LNCAP (cell line): ENCODE measurements around the gene CYB5A.

ENCODE experiments used
- TF ChIP-seq, protein P1 (sequence below): fragments of 450-650 bp; IDR thresholded peaks from 2 replicates; pipeline ENCODE4 v1.5.1; 2017; ENCODE audit warnings: mild to moderate bottlenecking

Gene CYB5A

DNA sequence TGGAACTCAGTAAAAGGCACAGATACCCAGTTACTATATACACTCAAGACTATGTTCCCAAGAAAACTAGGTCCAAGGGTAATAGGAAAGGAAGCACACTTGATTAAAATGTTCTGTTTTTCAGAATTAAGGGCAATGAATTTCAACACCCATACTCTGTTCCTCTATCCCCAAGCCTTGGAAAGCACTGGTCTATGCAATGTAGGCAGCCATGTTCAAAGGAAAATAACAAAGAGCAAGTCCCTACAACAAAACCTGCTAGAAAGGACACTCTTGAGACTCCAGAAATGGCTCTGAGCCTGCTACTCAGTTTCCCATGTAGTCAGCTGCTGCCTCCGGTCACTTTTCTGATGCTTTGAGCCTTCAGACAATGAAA, 6.8 kb downstream of the CYB5A start:
- TF ChIP-seq, protein P1, sequence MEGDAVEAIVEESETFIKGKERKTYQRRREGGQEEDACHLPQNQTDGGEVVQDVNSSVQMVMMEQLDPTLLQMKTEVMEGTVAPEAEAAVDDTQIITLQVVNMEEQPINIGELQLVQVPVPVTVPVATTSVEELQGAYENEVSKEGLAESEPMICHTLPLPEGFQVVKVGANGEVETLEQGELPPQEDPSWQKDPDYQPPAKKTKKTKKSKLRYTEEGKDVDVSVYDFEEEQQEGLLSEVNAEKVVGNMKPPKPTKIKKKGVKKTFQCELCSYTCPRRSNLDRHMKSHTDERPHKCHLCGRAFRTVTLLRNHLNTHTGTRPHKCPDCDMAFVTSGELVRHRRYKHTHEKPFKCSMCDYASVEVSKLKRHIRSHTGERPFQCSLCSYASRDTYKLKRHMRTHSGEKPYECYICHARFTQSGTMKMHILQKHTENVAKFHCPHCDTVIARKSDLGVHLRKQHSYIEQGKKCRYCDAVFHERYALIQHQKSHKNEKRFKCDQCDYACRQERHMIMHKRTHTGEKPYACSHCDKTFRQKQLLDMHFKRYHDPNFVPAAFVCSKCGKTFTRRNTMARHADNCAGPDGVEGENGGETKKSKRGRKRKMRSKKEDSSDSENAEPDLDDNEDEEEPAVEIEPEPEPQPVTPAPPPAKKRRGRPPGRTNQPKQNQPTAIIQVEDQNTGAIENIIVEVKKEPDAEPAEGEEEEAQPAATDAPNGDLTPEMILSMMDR: no peak

GRCh38 chr18:74284191-74284979, 7.4 kb downstream of the CYB5A start:
- TF ChIP-seq, protein P1: no peak

DNA sequence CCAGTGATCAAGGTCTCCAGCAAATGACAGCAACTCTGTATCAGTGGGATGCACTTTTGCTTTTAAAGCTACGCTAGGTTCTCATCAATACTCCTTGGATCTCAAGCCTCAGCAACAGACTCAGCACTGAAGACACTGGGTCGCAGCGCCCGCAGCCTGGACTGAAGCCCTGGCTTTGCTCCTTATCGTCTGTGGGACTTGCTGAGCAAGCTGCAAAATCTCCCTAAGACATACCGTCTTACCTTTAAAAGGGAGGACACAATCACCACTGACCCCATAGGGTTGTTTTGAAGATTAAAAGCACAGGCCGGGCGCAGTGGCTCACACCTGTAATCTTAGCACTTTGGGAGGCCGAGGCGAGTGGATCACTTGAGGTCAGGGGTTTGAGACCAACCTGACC, 8.1 kb downstream of the CYB5A start:
- TF ChIP-seq, protein P1: no peak

DNA sequence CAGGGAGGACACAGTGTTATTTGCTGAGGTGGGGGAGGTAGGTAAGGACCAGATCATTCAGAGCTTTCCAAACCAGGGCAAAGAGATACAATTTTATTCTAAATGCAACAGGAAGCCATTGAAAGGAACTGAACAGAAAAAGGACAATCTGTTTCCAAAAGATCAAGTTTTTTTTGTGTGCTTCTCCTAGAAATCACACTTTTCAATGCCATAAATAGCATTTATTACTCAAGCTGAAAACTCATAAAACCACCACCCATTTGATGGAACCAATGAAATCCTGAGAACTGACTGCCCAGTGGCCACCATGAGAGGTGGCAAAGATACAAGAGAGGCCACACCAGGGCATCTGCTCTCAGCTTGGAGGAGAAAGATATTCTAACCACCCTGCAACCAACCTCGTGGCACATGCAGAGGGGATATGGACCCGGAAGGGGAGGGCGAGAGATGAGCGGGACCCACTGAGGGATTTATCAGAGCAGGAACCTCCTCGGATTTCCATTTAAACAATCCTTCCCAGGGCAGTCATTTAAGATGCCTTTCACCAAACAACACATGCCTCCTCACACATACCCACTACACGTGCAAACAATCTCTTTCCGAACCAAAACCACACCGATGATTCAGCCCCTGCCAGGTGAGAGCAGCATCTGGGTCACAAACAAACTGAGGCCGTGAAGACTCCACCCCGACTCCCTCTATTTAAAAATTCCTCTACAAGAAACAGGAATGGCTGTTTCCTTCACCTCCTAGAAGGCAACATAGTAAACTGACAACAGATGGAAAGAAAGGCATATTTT, 8.8 kb downstream of the CYB5A start:
- TF ChIP-seq, protein P1: no peak

- TF ChIP-seq, protein P1: no peak
These were observed 9.6 kb downstream of the CYB5A start for GRCh38 chr18:74281980-74282754.

DNA sequence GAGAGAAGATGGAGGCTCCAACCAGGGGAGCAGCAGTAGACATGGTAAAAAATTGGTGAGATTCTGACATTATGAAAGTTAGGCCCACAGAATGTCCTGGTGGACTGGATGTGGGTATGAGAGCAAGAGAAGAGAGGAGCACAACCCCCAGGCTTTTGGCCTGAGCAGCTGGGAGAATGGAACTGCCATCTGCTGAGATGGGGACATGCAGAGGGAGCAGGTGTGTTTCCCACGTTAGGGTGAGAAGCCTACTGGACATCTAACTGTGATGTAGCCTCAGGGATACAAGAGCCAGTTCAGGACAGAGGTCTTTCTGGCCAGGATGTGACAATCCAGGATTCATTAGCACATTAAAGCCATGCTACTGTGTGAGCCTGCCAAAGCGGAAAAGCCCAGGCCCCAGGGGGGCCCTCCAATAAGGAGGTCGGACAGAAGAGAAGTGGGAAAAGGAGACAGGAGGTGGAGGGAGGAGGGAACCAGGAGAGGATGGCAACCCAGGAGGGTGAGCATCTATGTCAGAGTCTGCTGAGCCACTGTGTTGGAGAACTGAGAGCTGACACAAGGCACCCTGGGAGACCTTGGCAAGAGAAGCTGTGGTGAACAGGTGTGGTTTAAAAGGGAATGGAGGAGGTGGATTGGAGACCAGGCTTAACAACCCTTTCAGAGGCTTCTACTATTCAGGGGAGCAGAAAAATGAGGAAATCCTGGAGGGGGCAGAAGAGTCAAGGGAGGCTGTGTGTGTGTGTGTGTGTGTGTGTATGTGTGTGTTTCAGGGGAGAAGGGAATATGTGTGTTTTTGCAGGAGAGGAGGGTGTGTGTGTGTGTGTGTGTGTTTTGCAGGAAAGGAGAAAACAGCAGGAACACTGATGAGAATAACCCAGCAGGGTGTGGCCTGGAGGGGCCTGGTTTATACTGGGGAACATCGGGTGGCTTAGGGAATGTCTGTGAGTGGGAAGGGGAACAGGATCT, 10.5 kb downstream of the CYB5A start:
- TF ChIP-seq, protein P1: no peak
